HG03520 (cell line): ENCODE results near the gene SLC38A2.

Experiments
- ATAC-seq: cut with Tn5 transposase; IDR thresholded peaks from one replicate; pipeline ENCODE4 v1.9.1; 2021; ENCODE audit warnings: mild to moderate bottlenecking, moderate library complexity; ENCODE audit not compliant: unreplicated experiment

Gene SLC38A2

GRCh38 chr12:46377678-46378077 lies 5.1 kb upstream of the SLC38A2 start:
- no peak for ATAC-seq

- ATAC-seq: no peak
These were observed 4.0 kb upstream of the SLC38A2 start for GRCh38 chr12:46376579-46376978.

- ATAC-seq: no peak
These were observed 2.1 kb upstream of the SLC38A2 start for GRCh38 chr12:46374711-46375110.

GRCh38 chr12:46374310-46374709 lies 1.7 kb upstream of the SLC38A2 start:
- ATAC-seq: no peak

- no peak for ATAC-seq
These were observed 1.0 kb upstream of the SLC38A2 start for GRCh38 chr12:46373301-46374296.

GRCh38 chr12:46371718-46372543 lies 642 bp downstream of the SLC38A2 start:
- peak; percentile 6 for ATAC-seq

GRCh38 chr12:46370792-46371717 lies 1.5 kb downstream of the SLC38A2 start:
- peak; percentile 43 for ATAC-seq

GRCh38 chr12:46370380-46370734 lies 2.2 kb downstream of the SLC38A2 start:
- ATAC-seq: no peak

- no peak for ATAC-seq
These were observed 2.8 kb downstream of the SLC38A2 start for GRCh38 chr12:46369474-46370379.

- ATAC-seq: no peak
These were observed 3.5 kb downstream of the SLC38A2 start for GRCh38 chr12:46369095-46369473.

- ATAC-seq: no peak
These were observed 3.9 kb downstream of the SLC38A2 start for GRCh38 chr12:46368684-46369083.

- ATAC-seq: no peak
These were observed 4.4 kb downstream of the SLC38A2 start for GRCh38 chr12:46368138-46368537.

- no peak for ATAC-seq
These were observed 5.1 kb downstream of the SLC38A2 start for GRCh38 chr12:46367351-46368029.

GRCh38 chr12:46366771-46367170 lies 5.8 kb downstream of the SLC38A2 start:
- ATAC-seq: no peak

- ATAC-seq: no peak
These were observed 6.6 kb downstream of the SLC38A2 start for GRCh38 chr12:46365951-46366379.

- no peak for ATAC-seq
These were observed 7.6 kb downstream of the SLC38A2 start for GRCh38 chr12:46364777-46365580.

GRCh38 chr12:46364300-46364696 lies 8.3 kb downstream of the SLC38A2 start:
- no peak for ATAC-seq

GRCh38 chr12:46363582-46364299 lies 8.8 kb downstream of the SLC38A2 start:
- no peak for ATAC-seq
